ENCODE measurements around the gene CNDP1.

GRCh38 chr18:74506448-74507084, 27.7 kb upstream of the CNDP1 start:
- TF ChIP-seq YY1 (IDR thresholded peaks at IDR 0.05; ENCODE audit: low read depth), result no peak
- TF ChIP-seq RFX5 (IDR thresholded peaks at IDR 0.05; ENCODE audit: low read length), result no peak
- no peak for TF ChIP-seq GABPA (IDR thresholded peaks at IDR 0.05; ENCODE audit: low read depth)
- TF ChIP-seq RXRA (IDR thresholded peaks at IDR 0.05; ENCODE audit: borderline replicate concordance, low read depth), result no peak
- TF ChIP-seq POLR2AphosphoS5 (IDR thresholded peaks at IDR 0.05; ENCODE audit: low read depth, low read length), result no peak
- TF ChIP-seq REST (IDR thresholded peaks at IDR 0.05; ENCODE audit: low read depth, low read length), result no peak
- TF ChIP-seq CTCF (IDR thresholded peaks at IDR 0.05), result no peak
- TF ChIP-seq IRF3 (IDR thresholded peaks at IDR 0.05; ENCODE audit: low read depth, low read length), result no peak
- no peak for TF ChIP-seq ELF1 (IDR thresholded peaks at IDR 0.05)
- TF ChIP-seq MAX (IDR thresholded peaks at IDR 0.05; ENCODE audit: low read depth), result no peak
- no peak for TF ChIP-seq TAF1 (IDR thresholded peaks at IDR 0.05; ENCODE audit: borderline replicate concordance, low read depth, low read length)
- no peak for TF ChIP-seq EP300 (IDR thresholded peaks at IDR 0.05; ENCODE audit: borderline replicate concordance in 1 of 2, low read depth in 1 of 2, low read length in 1 of 2)
